GM19463 (cell line): ENCODE measurements around the gene PJVK.
"Not testable (repeated sequence)": the region's sequence is repeated elsewhere in the genome, so short reads cannot be mapped to it uniquely, and the experiment has no call there.

Source experiments
- ATAC-seq: cut with Tn5 transposase; IDR thresholded peaks from one replicate; pipeline ENCODE4 v1.9.1; 2021; ENCODE audit warnings: mild to moderate bottlenecking, moderate library complexity; ENCODE audit not compliant: unreplicated experiment

The PJVK gene

GRCh38 chr2:178428396-178428806 is 22.8 kb upstream of the PJVK start:
- no peak for ATAC-seq

DNA sequence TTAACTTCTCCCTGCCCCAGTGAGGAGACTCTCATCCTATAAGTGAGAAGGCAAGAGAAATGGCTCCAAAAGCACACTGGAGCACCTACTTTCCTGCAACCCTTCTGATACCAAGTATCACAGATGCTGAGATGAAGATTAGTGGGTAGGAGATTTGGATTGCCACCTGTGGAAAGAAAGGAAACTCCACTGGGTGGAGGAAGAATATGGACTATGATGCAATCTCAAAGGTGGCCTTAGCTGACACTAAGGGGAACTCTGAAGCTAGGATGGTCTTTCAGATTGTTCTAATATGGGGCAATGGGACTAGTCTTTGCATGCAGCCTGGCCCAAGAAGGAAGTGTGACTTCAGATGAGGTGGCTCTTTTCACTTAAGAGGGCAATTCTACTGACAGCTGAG is 21.8 kb upstream of the PJVK start:
- no peak for ATAC-seq

- no peak for ATAC-seq
Observed at GRCh38 chr2:178436662-178437061, 14.5 kb upstream of the PJVK start.

- no peak for ATAC-seq
Observed at GRCh38 chr2:178441426-178441825, 9.8 kb upstream of the PJVK start.

DNA sequence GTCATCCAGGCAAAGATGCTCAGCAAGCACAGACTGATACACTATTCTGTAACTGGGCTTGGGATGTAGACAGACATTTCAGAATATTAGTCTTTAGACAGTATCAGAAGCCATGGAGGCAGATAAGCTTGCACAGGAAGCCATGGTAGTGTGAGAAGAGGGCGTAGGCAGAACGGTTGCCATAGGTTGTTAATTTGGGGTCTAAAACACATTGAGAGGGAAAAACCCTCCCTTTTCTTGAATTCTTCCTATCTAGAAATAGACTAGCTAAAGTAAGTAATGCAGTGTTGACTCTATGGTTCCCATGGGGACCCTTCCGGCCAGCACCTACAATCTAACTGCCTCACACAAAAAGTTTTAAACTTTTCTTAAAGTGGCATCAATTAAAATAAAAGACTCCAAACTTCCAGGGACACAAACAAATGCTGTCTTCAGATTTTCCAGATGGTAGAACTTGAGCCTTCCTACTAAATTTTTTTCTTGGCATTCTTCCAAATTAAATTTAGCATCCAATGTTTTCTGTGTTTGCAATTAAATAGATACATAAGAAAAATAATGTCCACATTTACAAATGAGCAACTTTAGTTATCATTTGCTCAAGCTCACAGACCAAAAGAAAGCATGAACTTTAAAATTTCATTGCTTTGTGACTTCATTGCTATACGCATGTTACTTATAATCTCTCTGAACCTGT is 2.1 kb upstream of the PJVK start:
- ATAC-seq: no peak

DNA sequence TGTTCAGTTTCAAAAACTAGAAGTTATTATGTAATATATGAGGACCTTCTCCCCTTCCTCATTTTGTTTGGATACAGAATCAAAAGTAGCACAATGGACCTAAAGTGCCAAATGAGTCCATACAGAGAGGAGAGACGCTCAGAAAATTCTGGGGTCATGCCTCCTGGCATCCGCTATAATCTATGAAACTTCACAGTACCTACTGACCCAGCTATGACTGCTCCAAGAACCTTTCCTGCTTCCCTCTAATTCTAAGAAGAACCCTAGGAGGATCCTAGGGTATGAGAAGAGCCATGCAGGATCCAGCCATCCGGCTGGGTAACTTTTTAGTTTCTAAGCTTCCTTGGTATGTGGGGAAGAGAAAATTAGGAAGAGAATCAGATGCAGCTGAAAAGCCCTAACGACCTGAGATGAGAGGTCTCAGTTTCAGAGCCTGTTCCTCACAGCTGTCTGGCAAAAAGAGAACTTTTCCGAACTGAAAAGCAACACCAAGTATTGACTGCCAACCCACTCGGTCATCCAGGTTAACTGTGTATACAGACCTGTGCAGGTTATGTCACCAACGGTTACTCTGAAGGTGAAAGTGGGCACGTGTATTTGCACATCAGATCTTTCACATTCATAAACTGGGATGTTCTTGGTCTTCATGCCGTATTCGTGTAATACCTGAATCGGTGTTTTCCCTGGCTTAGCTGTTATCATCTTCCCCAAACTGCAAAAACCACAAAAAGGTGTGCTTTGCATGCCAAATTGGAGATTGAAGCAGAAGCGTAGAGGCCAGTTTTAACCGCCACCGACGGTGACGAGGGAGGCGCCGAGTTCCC is 1.3 kb upstream of the PJVK start:
- peak; percentile 1 for ATAC-seq

GRCh38 chr2:178450524-178450773 is 729 bp upstream of the PJVK start:
- peak; percentile 39 for ATAC-seq

- no peak for ATAC-seq
Observed at GRCh38 chr2:178452334-178452733, 1.2 kb downstream of the PJVK start.

DNA sequence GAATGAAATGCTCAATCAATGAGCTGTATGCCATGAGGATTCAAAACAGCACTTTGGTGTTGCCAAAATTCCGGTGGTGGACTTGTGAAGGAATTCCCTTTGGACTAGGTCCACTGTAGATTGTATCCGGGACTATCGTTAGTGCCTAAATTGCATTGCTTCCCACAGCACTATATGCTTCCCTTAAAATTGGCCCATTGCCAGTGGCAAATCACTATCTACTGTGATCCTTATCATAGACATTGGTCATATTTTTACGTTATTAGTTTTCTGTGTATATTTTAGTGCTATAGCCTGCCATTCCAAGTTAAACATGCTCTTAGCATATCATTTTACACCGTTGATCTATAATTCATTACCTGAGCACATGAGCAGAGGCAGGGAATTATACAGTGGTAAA is 1.7 kb downstream of the PJVK start:
- ATAC-seq: no peak

DNA sequence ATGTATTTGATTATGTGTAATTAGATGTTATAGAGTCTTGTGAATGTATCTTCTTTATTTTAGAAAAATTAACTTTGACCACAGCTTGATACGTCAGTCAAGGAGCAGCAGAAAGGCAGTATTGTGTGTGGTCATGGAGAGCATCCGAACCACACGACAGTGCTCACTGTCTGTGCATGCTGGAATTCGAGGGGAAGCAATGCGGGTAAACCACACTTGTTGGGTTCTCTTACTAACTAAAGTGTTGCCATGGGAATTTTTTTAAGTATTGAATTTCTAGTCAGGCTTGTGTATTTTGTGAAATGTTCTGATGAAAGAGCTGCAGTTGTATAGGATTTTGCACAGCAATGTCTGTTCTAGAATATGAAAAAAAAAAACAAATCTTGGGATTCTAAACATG is 4.8 kb downstream of the PJVK start:
- ATAC-seq: no peak

DNA sequence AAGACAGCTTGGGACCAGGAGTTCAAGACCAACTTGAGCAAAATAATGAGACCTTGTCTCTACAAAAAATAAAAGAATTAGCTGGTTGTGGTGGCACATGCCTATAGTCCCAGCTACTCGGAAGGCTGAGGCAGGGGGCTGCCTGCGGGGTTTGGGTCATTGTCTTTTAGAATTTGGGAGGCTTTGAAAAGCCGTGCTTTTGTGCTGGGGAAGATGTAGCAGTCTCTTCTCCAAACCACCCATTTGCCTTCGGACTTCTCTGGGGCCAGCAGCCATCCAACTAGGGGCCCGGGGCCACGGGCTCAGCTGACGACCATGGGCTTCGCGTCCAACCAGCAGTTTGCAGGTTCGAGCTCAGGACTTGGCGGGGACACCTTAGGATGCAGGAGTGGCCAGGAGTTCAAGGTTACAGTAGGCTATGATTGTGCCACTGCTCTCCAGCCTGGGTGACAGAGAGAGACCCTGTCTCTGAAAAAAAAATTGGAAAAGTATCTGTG is 6.3 kb downstream of the PJVK start:
- no peak for ATAC-seq

DNA sequence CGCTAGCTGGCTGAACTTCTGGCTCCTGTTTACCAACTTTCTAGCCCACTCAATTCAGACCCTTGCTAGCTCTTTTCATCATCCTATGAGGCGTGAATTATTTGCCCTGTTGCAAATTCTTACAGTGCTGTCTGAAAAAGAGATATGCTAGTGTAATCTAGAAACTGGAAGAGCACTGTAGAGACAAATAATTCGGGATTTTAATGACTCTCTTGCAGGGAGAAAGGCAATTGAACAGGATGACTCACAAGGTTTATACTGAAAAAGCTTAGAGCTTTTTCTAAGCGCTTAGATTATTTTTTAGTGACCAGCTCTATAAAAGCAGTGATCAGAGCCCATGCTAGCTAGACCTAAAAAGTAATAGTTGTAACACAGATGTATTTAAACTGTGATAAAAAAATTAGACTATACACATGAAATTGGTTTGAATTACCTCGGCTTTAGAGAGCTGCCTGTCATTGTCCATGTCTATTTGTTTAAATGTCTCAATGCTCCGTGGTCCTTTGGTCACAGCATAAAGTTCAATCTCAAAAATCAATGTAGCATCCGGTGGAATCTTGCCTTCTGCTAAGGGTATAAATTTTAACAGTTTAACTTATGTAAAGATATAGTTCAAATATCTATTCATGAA is 18.2 kb downstream of the PJVK start:
- no peak for ATAC-seq

GRCh38 chr2:178471313-178471712 is 20.1 kb downstream of the PJVK start:
- not testable (repeated sequence) for ATAC-seq

DNA sequence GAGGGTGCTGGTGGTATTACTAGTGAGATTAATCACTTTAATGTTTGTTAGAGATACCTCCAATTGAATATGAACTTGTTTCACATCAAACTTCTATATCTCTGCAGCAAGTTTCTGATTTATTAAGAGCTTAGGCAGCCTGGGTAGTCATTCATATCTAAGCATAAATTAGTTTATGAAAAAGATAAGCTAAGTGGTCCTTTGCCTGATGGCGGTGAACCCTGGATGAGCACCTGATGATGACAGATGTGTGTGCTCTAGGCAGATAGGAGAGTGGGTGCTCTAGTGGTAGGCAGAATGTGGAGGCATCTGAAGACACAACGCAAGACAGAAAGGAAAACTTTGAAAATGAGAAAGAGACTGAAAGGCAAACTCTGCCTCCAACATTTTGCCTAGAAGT is 22.2 kb downstream of the PJVK start:
- ATAC-seq: no peak

DNA sequence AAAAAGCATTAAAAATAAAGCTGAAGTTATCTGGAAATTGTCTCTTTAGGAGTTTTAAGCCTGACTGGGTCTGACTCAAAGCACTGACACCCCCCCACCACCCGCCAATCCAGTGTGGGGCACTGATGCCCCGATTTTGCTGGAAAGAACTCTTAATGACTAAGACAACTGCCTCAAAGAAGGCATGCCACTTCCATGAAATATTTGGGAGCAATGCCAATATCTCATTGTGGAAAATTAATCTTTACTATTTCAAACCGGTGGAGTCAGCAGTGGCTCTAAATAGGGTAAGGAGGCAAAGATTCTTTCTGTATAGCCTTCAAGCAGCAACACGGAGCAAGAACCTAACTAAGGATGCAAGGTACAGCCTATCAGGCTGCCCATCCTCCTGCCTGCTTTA is 22.8 kb downstream of the PJVK start:
- ATAC-seq: no peak

DNA sequence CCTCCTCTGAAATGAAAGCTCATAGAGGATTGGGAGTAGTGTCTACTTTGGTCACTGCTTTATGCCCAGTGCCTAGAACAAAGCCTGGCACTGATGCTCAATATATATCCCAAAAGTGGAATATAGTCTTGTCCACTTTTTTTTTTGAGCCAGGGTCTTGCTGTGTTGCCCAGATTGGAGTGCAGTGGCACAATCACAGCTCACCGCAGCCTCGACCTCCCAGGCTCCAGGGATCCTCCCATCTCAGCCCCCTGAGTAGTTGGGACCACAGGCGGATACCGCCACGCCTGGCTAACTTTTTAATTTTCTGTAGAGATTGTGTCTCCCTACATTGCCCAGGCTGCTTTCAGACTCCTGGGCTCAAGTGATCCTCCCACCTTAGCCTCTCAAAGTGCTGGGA is 23.4 kb downstream of the PJVK start:
- no peak for ATAC-seq

GRCh38 chr2:178476477-178476876 is 25.3 kb downstream of the PJVK start:
- ATAC-seq: no peak

- no peak for ATAC-seq
Observed at GRCh38 chr2:178477443-178478129, 26.4 kb downstream of the PJVK start.

GRCh38 chr2:178478130-178478438 is 26.9 kb downstream of the PJVK start:
- ATAC-seq: no peak

DNA sequence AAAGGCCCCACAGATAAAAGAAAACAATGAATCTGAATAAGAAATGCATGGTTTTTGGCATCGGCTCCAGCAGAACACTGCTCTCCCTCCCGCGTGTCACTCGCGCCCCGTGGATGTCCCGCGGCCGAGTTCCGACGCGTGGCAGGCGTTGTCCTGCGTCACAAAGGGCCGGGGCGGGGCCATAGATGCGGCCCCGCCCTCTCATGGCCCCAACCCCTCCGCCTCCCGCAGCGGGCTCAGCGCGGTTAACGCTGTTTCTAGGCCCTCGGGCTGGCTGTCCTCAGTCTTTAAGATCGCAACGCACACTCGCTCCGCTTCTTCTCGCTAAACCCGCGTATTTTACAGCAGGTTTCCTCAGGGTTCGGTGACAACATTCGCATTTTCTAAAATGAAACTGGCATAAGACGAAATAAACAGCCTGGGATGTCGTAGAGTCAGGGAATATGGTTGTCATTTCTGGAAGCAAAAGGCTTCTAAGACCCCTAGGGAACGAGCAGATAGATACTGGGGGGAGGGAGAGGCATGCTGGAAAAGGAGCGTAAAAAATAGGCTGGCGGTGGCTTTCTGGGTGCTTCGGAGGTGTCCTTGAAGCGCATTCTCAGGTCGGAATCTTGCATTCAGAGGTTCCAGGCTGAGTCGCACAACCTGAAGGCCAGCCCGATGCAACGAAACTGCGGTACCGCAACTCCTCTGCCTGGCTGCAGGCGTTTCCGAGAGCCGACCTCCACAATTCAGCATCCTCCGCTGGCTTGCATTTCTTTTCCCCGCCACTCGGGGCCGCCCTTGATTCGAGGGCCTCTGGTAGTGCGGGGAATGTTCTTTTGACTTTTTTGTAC is 27.5 kb downstream of the PJVK start, which contains the start of gene FKBP7:
Gene FKBP7 (minus strand): TSS at position 162 of the 836 bp plus-strand sequence. CDS start 101 bp downstream, at position 61.
- peak; percentile 45 for ATAC-seq

GRCh38 chr2:178479275-178479616 is 28.1 kb downstream of the PJVK start:
- no peak for ATAC-seq
